Measurements from ENCODE around the gene MDFI. TPM values are rescaled to one million over a fixed set of nuclear protein-coding genes. Genes with fewer than 3 reads are reported as not detected.
"Not testable (repeated sequence)": the region's sequence is repeated elsewhere in the genome, so short reads cannot be mapped to it uniquely, and the experiment has no call there.

The MDFI gene
- total RNA-seq, 1 donor from 2014 or later = 61.2 TPM

DNA sequence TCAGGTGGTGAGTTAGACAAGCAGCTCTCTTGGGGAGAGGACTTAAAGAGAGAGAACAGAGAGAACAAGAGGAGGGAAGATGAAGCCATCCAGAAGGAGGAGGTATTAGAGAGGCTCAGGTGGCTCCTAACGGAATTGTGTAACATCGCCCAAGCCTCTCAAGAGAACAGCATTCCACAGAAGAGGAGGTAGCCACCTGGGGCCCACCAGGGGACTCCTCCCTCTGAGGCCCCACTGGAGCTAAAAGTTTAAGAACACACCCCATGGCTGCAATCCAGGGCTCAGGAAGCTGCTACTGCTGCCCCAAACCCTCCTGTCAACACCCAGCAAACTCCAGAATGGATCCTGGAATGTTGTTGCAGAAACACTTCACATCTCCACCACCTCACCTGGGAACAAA is 23.6 kb upstream of the MDFI start:
- TF ChIP-seq, protein P1, sequence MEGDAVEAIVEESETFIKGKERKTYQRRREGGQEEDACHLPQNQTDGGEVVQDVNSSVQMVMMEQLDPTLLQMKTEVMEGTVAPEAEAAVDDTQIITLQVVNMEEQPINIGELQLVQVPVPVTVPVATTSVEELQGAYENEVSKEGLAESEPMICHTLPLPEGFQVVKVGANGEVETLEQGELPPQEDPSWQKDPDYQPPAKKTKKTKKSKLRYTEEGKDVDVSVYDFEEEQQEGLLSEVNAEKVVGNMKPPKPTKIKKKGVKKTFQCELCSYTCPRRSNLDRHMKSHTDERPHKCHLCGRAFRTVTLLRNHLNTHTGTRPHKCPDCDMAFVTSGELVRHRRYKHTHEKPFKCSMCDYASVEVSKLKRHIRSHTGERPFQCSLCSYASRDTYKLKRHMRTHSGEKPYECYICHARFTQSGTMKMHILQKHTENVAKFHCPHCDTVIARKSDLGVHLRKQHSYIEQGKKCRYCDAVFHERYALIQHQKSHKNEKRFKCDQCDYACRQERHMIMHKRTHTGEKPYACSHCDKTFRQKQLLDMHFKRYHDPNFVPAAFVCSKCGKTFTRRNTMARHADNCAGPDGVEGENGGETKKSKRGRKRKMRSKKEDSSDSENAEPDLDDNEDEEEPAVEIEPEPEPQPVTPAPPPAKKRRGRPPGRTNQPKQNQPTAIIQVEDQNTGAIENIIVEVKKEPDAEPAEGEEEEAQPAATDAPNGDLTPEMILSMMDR (conservative IDR thresholded peaks at IDR 0.05; ENCODE audit: low read depth, low read length) = no peak

GRCh38 chr6:41615311-41615710 is 23.0 kb upstream of the MDFI start:
- no peak overlapping the region for H3K4me3 ChIP-seq (ENCODE audit: low read depth, low read length)
- TF ChIP-seq, protein P1 (conservative IDR thresholded peaks at IDR 0.05; ENCODE audit: low read depth, low read length) = no peak
- DNase-seq (ENCODE audit: low read depth) = no peak

More for the DNA sequence above, 23.6 kb upstream of the MDFI start:
- no peak overlapping the region for H3K4me3 ChIP-seq (ENCODE audit: low read depth, low read length)
- DNase-seq (ENCODE audit: low read depth) = no peak

DNA sequence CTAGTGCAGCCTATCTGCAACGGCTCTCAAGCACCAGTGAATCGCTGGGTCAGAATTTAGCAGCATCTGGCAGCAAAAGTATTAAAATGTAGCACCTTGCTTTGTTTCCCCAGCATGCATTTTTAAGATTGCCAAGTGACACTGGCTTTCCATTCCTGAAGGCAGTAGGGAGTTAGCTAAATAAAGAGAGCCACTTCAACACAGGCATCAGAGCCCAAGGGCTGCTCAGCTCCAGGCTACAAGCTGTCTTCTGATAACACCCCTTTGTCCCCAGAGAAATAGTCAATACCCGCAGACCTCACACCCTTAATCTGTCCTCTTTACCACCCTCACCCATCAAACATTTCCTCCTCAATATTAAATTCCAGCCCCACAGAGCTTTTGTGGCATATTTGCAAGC is 19.7 kb upstream of the MDFI start:
- DNase-seq (ENCODE audit: low read depth) = no peak
- TF ChIP-seq, protein P1 (conservative IDR thresholded peaks at IDR 0.05; ENCODE audit: low read depth, low read length) = no peak
- H3K4me3 ChIP-seq (ENCODE audit: low read depth, low read length) = no peak overlapping the region

DNA sequence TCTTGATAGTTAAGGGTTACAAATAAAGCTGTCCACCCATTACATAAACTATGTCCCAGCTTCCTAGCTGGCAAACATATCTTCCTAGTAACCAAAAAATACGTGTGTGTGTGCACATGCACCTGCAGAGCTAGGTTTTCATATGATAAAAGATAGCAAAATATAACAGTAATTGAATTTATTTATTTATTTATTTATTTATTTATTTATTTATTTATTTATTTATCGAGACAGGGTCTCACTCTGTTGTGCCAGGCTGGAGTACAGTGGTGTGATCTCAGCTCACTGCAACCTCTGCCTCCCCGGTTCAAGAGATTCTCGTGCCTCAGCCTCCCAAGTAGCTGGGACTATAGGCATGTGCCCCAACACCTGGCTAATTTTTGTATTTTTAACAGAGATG is 19.1 kb upstream of the MDFI start:
- DNase-seq (ENCODE audit: low read depth); H3K4me3 ChIP-seq (ENCODE audit: low read depth, low read length): not testable (repeated sequence)

- no peak overlapping the region for H3K4me3 ChIP-seq (ENCODE audit: low read depth, low read length)
- DNase-seq (ENCODE audit: low read depth) = no peak
- TF ChIP-seq, protein P1 (conservative IDR thresholded peaks at IDR 0.05; ENCODE audit: low read depth, low read length) = no peak
Observed at GRCh38 chr6:41621367-41621766, 16.9 kb upstream of the MDFI start.

DNA sequence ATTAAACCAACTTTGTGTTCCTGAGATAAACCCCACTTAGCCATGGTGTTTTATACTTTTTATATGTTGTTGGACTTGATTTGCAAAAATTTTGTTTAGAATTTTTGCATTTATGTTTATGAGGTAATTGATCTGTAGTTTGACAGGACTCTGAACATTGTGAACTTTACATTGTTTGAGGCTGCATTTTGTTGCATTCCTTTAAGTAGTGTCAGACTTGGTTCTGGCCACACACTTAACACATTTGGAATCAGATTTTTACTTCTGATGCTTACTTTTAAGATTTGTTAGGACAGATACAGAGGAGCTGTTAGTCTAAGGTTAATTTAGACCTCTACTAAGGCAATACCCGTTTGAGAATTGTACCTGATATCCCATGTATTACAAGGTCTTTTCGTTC is 16.5 kb upstream of the MDFI start:
- TF ChIP-seq, protein P1 (conservative IDR thresholded peaks at IDR 0.05; ENCODE audit: low read depth, low read length) = no peak
- no peak overlapping the region for H3K4me3 ChIP-seq (ENCODE audit: low read depth, low read length)
- DNase-seq (ENCODE audit: low read depth) = no peak

GRCh38 chr6:41622206-41622988 is 15.9 kb upstream of the MDFI start:
- no peak overlapping the region for H3K4me3 ChIP-seq (ENCODE audit: low read depth, low read length)
- TF ChIP-seq, protein P1 (conservative IDR thresholded peaks at IDR 0.05; ENCODE audit: low read depth, low read length) = no peak

More at GRCh38 chr6:41622206-41622988, 15.9 kb upstream of the MDFI start:
- DNase-seq (ENCODE audit: low read depth) = no peak
